Fibroblast of pulmonary artery (primary cell): ENCODE results near the gene OR51E2.
"Not testable (repeated sequence)": the region's sequence is repeated elsewhere in the genome, so short reads cannot be mapped to it uniquely, and the experiment has no call there.

Source experiments
- DNase-seq: peaks from one replicate; pipeline ENCODE4 v3.0.0-alpha.2; 2010; ENCODE audit warnings: low read depth
- H3K4me3 ChIP-seq: replicated peaks from 2 replicates; pipeline ENCODE4 v1.5.1; 2011; ENCODE audit warnings: low read depth, mild to moderate bottlenecking, control low read depth, low read length, moderate library complexity
- TF ChIP-seq, protein P1 (sequence below): IDR thresholded peaks from 2 replicates; pipeline ENCODE4 v1.5.1; 2011; ENCODE audit warnings: mild to moderate bottlenecking, control low read depth, low read length, inconsistent platforms; ENCODE audit errors: missing control alignments

The OR51E2 gene

GRCh38 chr11:4697585-4697984, at the start of gene OR51E2:
OR51E2 (minus strand) TSS chr11:4697853; CDS start chr11:4682711, 15,142 bp downstream.
- peak; percentile 20 for DNase-seq
- no peak within 1 kb of the TSS for H3K4me3 ChIP-seq
- TF ChIP-seq, protein P1, sequence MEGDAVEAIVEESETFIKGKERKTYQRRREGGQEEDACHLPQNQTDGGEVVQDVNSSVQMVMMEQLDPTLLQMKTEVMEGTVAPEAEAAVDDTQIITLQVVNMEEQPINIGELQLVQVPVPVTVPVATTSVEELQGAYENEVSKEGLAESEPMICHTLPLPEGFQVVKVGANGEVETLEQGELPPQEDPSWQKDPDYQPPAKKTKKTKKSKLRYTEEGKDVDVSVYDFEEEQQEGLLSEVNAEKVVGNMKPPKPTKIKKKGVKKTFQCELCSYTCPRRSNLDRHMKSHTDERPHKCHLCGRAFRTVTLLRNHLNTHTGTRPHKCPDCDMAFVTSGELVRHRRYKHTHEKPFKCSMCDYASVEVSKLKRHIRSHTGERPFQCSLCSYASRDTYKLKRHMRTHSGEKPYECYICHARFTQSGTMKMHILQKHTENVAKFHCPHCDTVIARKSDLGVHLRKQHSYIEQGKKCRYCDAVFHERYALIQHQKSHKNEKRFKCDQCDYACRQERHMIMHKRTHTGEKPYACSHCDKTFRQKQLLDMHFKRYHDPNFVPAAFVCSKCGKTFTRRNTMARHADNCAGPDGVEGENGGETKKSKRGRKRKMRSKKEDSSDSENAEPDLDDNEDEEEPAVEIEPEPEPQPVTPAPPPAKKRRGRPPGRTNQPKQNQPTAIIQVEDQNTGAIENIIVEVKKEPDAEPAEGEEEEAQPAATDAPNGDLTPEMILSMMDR: no peak

GRCh38 chr11:4740735-4741134, 43.1 kb upstream of the OR51E2 start:
- TF ChIP-seq, protein P1: no peak
- DNase-seq: no peak
- no peak overlapping the region for H3K4me3 ChIP-seq

DNA sequence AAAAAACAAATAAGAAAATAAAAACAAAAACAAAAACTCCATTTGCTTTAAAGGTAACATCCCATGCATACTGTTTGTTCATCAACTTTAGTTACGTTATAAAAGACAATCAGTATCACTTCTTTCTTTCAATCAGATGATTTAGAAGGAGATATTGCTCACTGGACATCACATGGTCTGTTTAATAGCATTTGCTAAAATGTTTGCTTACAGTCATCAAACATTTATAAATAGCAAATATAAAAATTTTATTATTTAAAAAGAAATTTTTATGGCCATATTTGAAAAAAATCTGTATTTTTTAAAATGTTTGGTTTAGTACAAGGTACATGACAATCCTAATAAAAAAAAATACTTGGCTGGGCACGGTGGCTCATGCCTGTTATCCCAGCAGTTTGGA, 29.5 kb upstream of the OR51E2 start:
- DNase-seq: no peak
- TF ChIP-seq, protein P1: no peak
- no peak overlapping the region for H3K4me3 ChIP-seq

DNA sequence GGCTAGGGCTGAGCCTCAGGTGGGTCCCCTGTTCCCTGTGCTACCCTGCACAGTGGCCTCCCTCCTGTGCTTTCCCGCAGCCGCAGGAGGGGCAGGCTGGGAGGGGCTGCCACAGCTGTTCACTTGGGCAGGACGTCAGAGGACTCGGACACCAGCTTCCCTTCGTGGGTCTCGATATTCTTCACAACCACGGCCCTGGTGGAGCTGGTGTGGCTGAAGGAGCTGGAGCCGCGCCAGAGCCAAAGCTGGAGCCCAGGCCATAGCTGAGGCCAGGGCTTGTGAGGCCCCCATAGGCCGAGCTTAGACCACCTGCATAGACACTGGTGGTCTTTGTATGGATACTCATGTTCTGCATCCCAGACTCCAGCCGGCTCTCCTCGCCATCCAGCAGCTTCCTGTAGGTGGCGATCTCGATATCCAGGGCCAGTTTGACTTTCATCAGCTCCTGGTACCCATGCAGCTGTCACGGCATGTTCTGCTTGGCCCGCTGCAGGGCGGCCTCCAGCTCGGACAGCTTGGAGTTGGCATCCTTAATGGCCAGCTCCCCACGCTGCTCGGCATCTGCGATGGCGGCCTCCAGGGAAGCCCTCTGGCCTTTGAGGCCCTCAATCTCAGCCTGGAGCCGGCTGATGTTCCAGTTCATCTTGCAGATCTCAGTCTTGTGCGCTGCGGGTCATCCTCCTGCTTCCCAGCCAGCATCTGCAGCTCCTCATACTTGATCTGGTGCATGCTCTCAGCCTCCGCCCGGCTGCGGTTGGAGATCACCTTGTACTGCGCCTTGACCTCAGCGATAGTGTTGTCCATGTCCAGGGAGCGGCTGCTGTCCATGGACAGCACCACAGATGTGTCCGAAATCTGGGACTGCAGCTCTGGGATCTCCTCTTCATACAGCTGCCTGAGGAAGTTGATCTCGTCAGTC, 25.2 kb upstream of the OR51E2 start:
- not testable (repeated sequence) for DNase-seq, H3K4me3 ChIP-seq

DNA sequence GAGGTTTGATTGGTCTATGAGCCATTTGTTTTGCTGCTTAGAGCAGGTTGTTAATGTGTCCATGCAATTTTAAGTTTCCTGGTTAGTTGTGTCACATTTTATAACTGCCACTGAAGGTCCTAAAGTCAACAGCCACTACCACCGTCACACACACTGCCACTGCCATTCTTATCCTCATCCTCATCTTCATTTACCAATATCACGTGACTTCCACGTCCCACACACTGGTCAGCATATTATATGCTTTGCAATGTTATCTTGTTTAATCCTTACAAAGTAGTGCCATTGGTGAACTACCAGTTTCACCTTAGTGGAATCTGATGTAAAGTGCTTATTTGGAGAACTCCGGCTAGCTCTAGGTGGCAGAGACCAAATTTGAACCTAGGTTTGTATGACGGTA, 16.6 kb upstream of the OR51E2 start:
- TF ChIP-seq, protein P1: no peak
- no peak overlapping the region for H3K4me3 ChIP-seq
- no peak for DNase-seq

GRCh38 chr11:4713241-4713640, 15.6 kb upstream of the OR51E2 start:
- TF ChIP-seq, protein P1: no peak
- DNase-seq: no peak

GRCh38 chr11:4704790-4705334, 7.2 kb upstream of the OR51E2 start:
- TF ChIP-seq, protein P1: no peak

More at GRCh38 chr11:4713241-4713640, 15.6 kb upstream of the OR51E2 start:
- no peak overlapping the region for H3K4me3 ChIP-seq

More at GRCh38 chr11:4704790-4705334, 7.2 kb upstream of the OR51E2 start:
- H3K4me3 ChIP-seq: no peak overlapping the region
- DNase-seq: no peak
